DOHH2 (cell line): ENCODE results near the gene STK11.

Experiments
- H3F3A ChIP-seq: fragments of 200-600 bp; sonication (generic), shearing (Covaris generic); 2 replicates; pipeline ENCODE4 v1.6.0; 2016; ENCODE audit warnings: antibody characterized with exemption, mild to moderate bottlenecking; ENCODE audit not compliant: control insufficient read depth, insufficient read depth
- H3K27ac ChIP-seq: fragments of 200-600 bp; sonication (generic); 2 replicates; pipeline ENCODE4 v1.5.1; 2014; ENCODE audit warnings: low read depth, mild to moderate bottlenecking, low read length, moderate library complexity
- H3K27me3 ChIP-seq: fragments of 200-600 bp; sonication (generic); 2 replicates; pipeline ENCODE4 v1.6.1; 2014; ENCODE audit warnings: mild to moderate bottlenecking, low read length, mixed read lengths; ENCODE audit not compliant: control insufficient read depth
- H3K36me3 ChIP-seq: fragments of 200-600 bp; sonication (generic); 2 replicates; pipeline ENCODE4 v1.6.1; 2014; ENCODE audit warnings: mild to moderate bottlenecking, low read length, moderate library complexity, mixed read lengths; ENCODE audit not compliant: control insufficient read depth
- H3K4me1 ChIP-seq: fragments of 200-600 bp; sonication (generic); 2 replicates; pipeline ENCODE4 v1.6.1; 2014; ENCODE audit warnings: mild to moderate bottlenecking, low read length, mixed read lengths; ENCODE audit not compliant: control insufficient read depth
- H3K4me2 ChIP-seq: fragments of 200-600 bp; sonication (generic); 2 replicates; pipeline ENCODE4 v1.6.0; 2014; ENCODE audit warnings: mild to moderate bottlenecking, low read length, moderate library complexity
- H3K4me3 ChIP-seq: fragments of 200-600 bp; sonication (generic); 2 replicates; pipeline ENCODE4 v1.5.1; 2014; ENCODE audit warnings: mild to moderate bottlenecking, low read length, mixed read lengths
- H3K79me2 ChIP-seq: fragments of 200-600 bp; sonication (generic); 2 replicates; pipeline ENCODE4 v1.6.1; 2014; ENCODE audit warnings: mild to moderate bottlenecking, low read length, mixed read lengths; ENCODE audit not compliant: control insufficient read depth
- H3K9me2 ChIP-seq: fragments of 200-600 bp; sonication (generic); replicated peaks from 2 replicates; pipeline ENCODE4 v1.6.1; 2014; ENCODE audit warnings: mild to moderate bottlenecking, low read length, mixed read lengths; ENCODE audit not compliant: control insufficient read depth
- H3K9me3 ChIP-seq: fragments of 200-600 bp; sonication (generic); 2 replicates; pipeline ENCODE4 v1.6.1; 2014; ENCODE audit warnings: antibody characterized with exemption, low read length, mixed read lengths; ENCODE audit not compliant: control insufficient read depth, insufficient read depth
- H4K20me1 ChIP-seq: fragments of 200-600 bp; sonication (generic); 2 replicates; pipeline ENCODE4 v1.6.0; 2014; ENCODE audit warnings: low read depth, mild to moderate bottlenecking, antibody characterized with exemption, low read length, moderate library complexity; ENCODE audit not compliant: control insufficient read depth, insufficient read depth
- EZH2phosphoT487 ChIP-seq: fragments of 200-600 bp; sonication (generic); IDR thresholded peaks from 2 replicates; pipeline ENCODE4 v1.6.1; 2017; ENCODE audit warnings: borderline replicate concordance, mild to moderate bottlenecking, antibody characterized with exemption, low read length, moderate library complexity, mixed read lengths
- TF ChIP-seq, protein P1 (sequence below): fragments of 200-600 bp; sonication (generic); IDR thresholded peaks from one replicate; pipeline ENCODE4 v1.5.1; 2014; ENCODE audit warnings: antibody characterized with exemption, mild to moderate bottlenecking, low read depth, low read length; ENCODE audit not compliant: poor library complexity, severe bottlenecking

STK11 gene

DNA sequence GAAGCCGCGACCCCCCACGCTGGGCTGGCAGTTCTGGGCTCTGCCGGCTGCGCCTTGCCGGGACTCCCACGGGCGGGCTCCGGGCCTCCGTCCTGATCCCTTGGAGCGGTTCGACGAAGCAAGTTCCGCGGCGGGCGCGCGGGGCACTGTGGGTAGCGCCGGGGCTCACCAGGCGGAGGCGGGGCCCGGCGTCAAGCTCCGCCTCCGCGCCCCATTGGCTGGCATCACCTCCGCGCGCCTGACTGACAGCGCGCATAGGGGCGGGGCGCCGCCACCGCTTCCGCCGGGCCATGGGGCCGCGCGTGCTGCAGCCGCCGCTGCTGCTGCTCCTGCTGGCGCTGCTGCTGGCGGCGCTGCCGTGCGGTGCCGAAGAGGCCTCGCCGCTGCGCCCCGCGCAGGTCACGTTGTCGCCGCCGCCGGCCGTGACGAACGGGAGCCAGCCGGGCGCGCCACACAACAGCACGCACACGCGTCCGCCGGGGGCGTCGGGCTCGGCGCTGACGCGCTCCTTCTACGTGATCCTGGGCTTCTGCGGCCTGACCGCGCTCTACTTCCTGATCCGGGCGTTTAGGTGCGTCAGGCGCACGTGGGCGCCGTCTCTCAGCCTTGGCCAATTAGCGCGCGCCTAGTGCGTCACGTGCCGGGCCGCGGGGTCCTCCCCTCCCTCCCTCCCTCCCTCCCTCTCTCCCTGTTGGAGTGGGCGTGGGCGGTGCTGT lies 69.8 kb downstream of the STK11 start, which contains the start of gene FAM174C:
Gene FAM174C, plus strand, starts transcription at position 271 of the 716 bp plus-strand sequence. Its CDS starts 20 bp downstream, at position 291.
- peaks cover 42% of the 10 kb centered on the region for H3F3A ChIP-seq
- peaks cover 93% of the 10 kb centered on the region for H3K36me3 ChIP-seq
- peaks cover 58% of the 10 kb centered on the region for H3K79me2 ChIP-seq
- H3K27me3 ChIP-seq = no peaks in the 10 kb centered on the region
- H4K20me1 ChIP-seq = peaks cover 16% of the 10 kb centered on the region
- no peaks in the 10 kb centered on the region for H3K9me2 ChIP-seq
- H3K4me2 ChIP-seq = peak within 1 kb of the TSS; percentile 96
- H3K4me3 ChIP-seq = peak within 1 kb of the TSS; percentile 76
- no peak for TF ChIP-seq EZH2phosphoT487
- TF ChIP-seq, protein P1, sequence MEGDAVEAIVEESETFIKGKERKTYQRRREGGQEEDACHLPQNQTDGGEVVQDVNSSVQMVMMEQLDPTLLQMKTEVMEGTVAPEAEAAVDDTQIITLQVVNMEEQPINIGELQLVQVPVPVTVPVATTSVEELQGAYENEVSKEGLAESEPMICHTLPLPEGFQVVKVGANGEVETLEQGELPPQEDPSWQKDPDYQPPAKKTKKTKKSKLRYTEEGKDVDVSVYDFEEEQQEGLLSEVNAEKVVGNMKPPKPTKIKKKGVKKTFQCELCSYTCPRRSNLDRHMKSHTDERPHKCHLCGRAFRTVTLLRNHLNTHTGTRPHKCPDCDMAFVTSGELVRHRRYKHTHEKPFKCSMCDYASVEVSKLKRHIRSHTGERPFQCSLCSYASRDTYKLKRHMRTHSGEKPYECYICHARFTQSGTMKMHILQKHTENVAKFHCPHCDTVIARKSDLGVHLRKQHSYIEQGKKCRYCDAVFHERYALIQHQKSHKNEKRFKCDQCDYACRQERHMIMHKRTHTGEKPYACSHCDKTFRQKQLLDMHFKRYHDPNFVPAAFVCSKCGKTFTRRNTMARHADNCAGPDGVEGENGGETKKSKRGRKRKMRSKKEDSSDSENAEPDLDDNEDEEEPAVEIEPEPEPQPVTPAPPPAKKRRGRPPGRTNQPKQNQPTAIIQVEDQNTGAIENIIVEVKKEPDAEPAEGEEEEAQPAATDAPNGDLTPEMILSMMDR = no peak
- H3K4me1 ChIP-seq = peaks cover 52% of the 10 kb centered on the region
- H3K27ac ChIP-seq = peak within 1 kb of the TSS; percentile 73
- no peaks in the 10 kb centered on the region for H3K9me3 ChIP-seq

DNA sequence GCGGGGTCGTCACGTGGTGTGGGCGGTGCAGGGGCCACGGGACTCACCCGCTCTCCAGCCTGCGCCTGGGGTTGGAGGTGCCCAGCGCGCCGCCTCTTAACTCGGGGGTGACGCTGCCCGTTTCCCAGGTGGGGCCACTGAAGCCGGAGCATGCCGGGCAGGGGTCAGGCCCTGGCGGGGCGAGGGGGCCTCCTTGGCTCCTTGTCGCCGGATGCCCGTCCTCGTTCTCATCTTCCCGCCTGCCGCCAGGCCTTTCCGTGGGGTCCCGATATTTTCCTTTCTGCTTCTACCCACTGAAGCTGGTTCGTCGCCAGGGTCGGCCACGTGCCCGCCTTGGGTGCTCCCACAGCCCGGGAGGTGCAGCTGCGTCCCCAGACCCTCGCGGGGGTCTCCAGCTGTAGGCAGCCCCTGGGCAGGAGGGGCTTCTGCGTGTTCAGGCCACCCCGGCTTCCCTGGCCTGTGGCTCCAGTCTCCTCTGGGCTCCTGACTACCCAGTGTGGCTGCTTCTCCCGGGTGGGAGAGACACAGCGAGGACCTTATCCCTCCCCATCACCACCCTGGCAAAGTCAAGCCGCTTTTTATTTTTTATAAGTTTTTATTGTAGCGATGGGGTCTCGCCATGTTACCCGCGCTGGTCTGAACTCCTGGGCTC lies 70.5 kb downstream of the STK11 start:
- Histone ChIP-seq H3K4me1 (peaks cover 45% of the 10 kb centered on the region), H3K79me2 (peaks cover 51% of the 10 kb centered on the region), H3K27ac (peak overlapping the region; percentile 73), H3K9me2 (no peaks in the 10 kb centered on the region), H3K9me3 (no peaks in the 10 kb centered on the region), H3K36me3 (peaks cover 89% of the 10 kb centered on the region), H3K4me2 (peak overlapping the region; percentile 96), H3K4me3 (peak overlapping the region; percentile 76), H4K20me1 (peaks cover 9% of the 10 kb centered on the region), H3K27me3 (no peaks in the 10 kb centered on the region), H3F3A (peaks cover 35% of the 10 kb centered on the region)
- TF ChIP-seq, protein P1 = no peak
- TF ChIP-seq EZH2phosphoT487 = no peak

DNA sequence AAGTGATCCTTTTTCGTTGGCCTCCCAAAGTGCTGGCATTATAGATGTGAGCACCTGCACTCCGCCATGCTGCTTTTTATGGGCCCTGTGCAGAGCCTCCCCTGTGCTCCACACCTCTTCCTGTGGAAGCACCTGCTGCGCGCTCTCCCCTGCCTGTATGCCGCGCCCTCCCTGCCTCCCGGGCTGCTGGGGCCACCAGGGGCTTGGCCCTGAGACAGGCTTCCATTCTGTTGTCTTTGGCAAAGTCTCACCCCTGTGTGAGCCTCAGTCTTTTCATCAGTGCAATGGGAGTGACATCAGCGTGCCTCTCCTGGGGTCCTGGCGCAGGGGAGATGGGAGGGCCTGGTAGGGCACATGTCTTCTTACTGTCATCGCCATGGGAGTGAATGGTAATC lies 71.0 kb downstream of the STK11 start:
- Histone ChIP-seq H3K4me3 (peak overlapping the region; percentile 76), H4K20me1 (peaks cover 5% of the 10 kb centered on the region), H3K4me2 (peak overlapping the region; percentile 96), H3K4me1 (peaks cover 40% of the 10 kb centered on the region), H3K36me3 (peaks cover 84% of the 10 kb centered on the region), H3F3A (peaks cover 30% of the 10 kb centered on the region), H3K9me2 (no peaks in the 10 kb centered on the region), H3K27me3 (no peaks in the 10 kb centered on the region), H3K9me3 (no peaks in the 10 kb centered on the region), H3K79me2 (peaks cover 46% of the 10 kb centered on the region), H3K27ac (peak overlapping the region; percentile 73)
- TF ChIP-seq, protein P1 = no peak
- TF ChIP-seq EZH2phosphoT487 = no peak
